GM23248 (cell line): ENCODE measurements around the gene PSMG2.

Source experiments
- EZH2 ChIP-seq: fragments of 200-600 bp; sonication (generic); IDR thresholded peaks from 2 replicates; pipeline ENCODE4 v1.6.1; 2018; ENCODE audit warnings: antibody characterized with exemption, mild to moderate bottlenecking; ENCODE audit not compliant: insufficient read depth, poor library complexity, severe bottlenecking
- EZH2phosphoT487 ChIP-seq: fragments of 200-600 bp; sonication (generic); IDR thresholded peaks from 2 replicates; pipeline ENCODE4 v1.6.1; 2018; ENCODE audit warnings: antibody characterized with exemption, moderate library complexity, mild to moderate bottlenecking, low read depth; ENCODE audit not compliant: insufficient read depth

DNA sequence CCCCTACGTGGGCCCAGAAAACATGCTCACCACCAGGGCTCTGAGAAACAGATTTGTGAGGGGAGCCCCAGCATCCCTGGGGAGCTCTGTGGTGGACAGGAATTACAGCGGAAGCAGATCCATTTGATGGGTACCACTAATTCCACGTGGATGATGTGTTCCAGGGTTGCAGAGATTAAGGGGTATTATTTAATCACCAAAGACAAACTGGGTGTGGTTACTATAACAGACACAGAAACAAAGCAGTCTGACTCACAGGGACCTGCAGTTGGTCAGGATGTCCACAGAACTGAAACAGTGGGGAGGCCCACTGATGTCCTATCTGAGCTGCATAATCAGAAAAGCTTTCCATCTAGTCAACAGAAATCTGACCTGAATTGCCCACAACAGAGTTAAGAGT, 65.8 kb downstream of the PSMG2 start:
- no peak for TF ChIP-seq EZH2phosphoT487
- TF ChIP-seq EZH2: no peak
